DMS79 (cell line): ENCODE results near the gene NDST4.

Experiments used
- DNase-seq: peaks from one replicate; lab custom pipeline; 2025; lab: John Stamatoyannopoulos, UW

NDST4 gene

DNA sequence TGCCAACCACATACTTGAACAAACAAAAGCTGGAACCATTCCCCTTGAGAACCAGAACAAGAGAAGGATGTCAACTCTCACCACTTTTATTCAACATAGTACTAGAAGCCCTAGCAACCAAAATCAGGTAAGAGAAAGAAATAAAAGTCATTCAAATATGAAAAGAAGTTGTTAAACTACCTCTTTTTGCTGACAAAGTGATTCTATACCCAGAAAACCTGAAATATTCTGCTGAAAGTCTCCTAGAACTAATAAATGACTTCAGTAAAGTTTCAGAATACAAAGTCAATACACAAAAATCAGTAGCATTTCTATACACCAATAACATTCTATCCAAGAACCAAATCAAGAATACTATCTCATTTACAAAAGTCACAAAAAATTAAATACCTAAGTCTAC lies 327.9 kb downstream of the NDST4 start:
- no peak for DNase-seq

DNA sequence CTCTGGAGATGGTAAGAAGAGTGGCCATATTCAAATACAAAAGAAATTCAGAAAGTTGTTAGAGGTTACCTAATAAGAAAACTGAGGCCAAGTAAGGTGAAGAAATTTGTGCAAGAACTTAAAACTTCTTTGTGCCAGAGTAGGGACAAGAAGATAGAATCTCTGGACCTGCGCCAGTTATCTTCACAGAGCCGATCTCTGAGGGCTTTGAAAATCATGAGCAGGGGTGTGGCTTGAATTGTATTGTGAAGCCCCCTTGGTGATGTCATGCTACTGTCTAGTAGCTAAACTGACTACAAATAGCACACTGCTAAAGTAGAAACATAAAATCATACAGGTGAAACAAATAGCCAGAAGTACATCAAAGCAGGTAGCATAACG lies 330.2 kb downstream of the NDST4 start:
- DNase-seq = no peak

DNA sequence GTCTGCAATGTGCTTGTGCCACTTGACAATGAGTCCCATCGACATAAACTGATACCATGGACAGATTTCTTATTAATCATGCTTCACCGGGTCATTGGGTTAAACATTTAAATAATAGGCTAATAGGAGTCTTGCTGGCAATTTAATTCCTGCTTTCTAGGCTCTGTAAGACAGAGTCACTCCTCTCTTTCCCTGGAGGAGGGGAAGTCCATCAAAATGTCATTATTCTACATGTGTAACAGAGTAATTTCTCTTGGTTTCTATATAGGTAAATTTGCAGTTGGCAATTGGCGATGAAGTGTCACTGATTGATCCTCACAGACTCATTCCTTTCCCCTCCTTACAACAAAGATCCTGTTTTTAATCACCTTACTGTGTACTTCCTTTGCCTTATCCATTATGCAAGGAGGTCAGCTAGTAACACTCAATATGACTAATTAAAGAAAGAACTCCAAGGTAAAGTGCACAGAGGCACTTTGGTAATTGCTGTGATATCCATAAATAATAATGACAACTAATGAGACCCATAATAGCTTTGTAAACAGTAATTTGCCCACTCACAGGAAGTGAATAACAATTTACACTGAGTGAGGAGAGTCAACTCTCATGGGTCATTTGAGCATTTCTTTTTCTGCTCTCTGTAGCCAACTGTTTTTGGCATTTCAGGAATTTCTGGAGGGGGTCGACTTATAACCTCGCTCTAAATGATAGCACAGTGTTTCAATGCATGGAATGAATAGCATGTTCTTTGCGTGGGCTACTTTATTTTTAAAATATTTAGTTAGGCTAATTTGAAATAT lies 330.8 kb downstream of the NDST4 start:
- no peak for DNase-seq

DNA sequence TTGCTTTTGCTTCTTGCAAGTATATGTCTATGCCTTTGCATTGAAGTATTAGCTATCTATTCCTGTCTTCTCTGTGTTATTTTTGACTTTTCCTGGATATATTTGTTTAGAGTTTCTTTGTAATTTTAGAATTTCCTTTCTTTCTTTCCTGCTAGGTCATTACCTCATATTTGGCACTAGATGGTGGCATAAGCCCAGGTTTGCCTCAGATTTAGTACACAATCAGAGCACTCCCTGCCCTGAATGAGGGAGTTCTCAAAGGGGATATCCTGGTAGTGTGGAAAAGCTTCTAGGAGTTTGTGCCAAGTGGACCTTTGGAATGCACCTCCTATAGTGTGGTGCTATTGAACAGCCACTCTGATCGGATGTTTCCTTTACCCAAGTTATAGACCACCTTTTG lies 333.2 kb downstream of the NDST4 start:
- no peak for DNase-seq
